Non-pigmented ciliary epithelial cell (primary cell): ENCODE data around the gene PDE4B.

Experiments used
- DNase-seq: peaks from one replicate; pipeline ENCODE4 v3.0.0-alpha.2; 2010; ENCODE audit warnings: low read depth

The PDE4B gene

GRCh38 chr1:66290761-66291530, 498.3 kb downstream of the PDE4B start:
- no peak for DNase-seq

GRCh38 chr1:66291531-66291864, 498.8 kb downstream of the PDE4B start:
- no peak for DNase-seq

GRCh38 chr1:66292305-66292704, 499.6 kb downstream of the PDE4B start:
- DNase-seq: no peak

- no peak for DNase-seq
Observed at GRCh38 chr1:66292944-66293343, 500.2 kb downstream of the PDE4B start.

GRCh38 chr1:66294707-66295370, 502.1 kb downstream of the PDE4B start:
- DNase-seq: no peak

- DNase-seq: no peak
Observed at GRCh38 chr1:66295803-66296202, 503.1 kb downstream of the PDE4B start.

GRCh38 chr1:66296370-66296769, 503.7 kb downstream of the PDE4B start:
- no peak for DNase-seq

GRCh38 chr1:66296951-66297350, 504.3 kb downstream of the PDE4B start:
- no peak for DNase-seq

GRCh38 chr1:66298464-66298863, 505.8 kb downstream of the PDE4B start:
- DNase-seq: no peak

GRCh38 chr1:66300280-66300971, 507.7 kb downstream of the PDE4B start:
- DNase-seq: no peak

- no peak for DNase-seq
Observed at GRCh38 chr1:66300972-66301451, 508.3 kb downstream of the PDE4B start.

GRCh38 chr1:66302184-66302742, 509.6 kb downstream of the PDE4B start:
- DNase-seq: no peak

- DNase-seq: no peak
Observed at GRCh38 chr1:66302815-66303214, 510.1 kb downstream of the PDE4B start.

- no peak for DNase-seq
Observed at GRCh38 chr1:66303646-66304045, 511.0 kb downstream of the PDE4B start.

GRCh38 chr1:66304128-66304527, 511.4 kb downstream of the PDE4B start:
- no peak for DNase-seq

GRCh38 chr1:66305927-66306326, 513.2 kb downstream of the PDE4B start:
- no peak for DNase-seq

GRCh38 chr1:66309006-66309741, 516.5 kb downstream of the PDE4B start:
- DNase-seq: no peak

- no peak for DNase-seq
Observed at GRCh38 chr1:66311092-66311491, 518.4 kb downstream of the PDE4B start.

GRCh38 chr1:66311628-66312027, 518.9 kb downstream of the PDE4B start:
- DNase-seq: no peak

GRCh38 chr1:66312271-66312990, 519.7 kb downstream of the PDE4B start:
- no peak for DNase-seq

- DNase-seq: no peak
Observed at GRCh38 chr1:66313429-66313828, 520.7 kb downstream of the PDE4B start.
